ENCODE results near the gene OARD1. TPM values are rescaled to one million over a fixed set of nuclear protein-coding genes. Genes with fewer than 3 reads are reported as not detected.
"Not testable (repeated sequence)": the region's sequence is repeated elsewhere in the genome, so short reads cannot be mapped to it uniquely, and the experiment has no call there.

The OARD1 gene
- total and polyA plus RNA-seq, 2 experiments from 2014 or later, result 4.5 to 18.6 TPM

- Histone ChIP-seq H3F3A (ENCODE audit: insufficient read depth) (no peaks in the 10 kb centered on the region), H4K20me1 (ENCODE audit: insufficient read depth) (no peaks in the 10 kb centered on the region), H3K9me2 (ENCODE audit: insufficient read depth) (no peaks in the 10 kb centered on the region), H3K79me2 (ENCODE audit: insufficient read depth) (no peaks in the 10 kb centered on the region), H3K9ac (peak overlapping the region; percentile 7; the same call in 1 of the 2 replicates), H2AFZ (no peak overlapping the region), H3K36me3 (ENCODE audit: low read depth) (no peaks in the 10 kb centered on the region), H3K4me2 (ENCODE audit: unreplicated experiment) (no peak overlapping the region), H3K9me3 (ENCODE audit: low read depth) (no peaks in the 10 kb centered on the region), H3K27ac (no peak overlapping the region), H3K4me1 (ENCODE audit: insufficient read depth) (peaks cover 12% of the 10 kb centered on the region), H3K27me3 (replicated peaks; ENCODE audit: insufficient read depth) (no peaks in the 10 kb centered on the region), H3K4me3 (no peak overlapping the region)
- in situ Hi-C loops (cut with MboI), result loop anchor here (5.0 kb wide), 1 partner anchor 125 kb away; no protein-coding TSS in a partner anchor
- DNase-seq, result peak; percentile 18
- TF ChIP-seq EZH2phosphoT487 (IDR thresholded peaks at IDR 0.05; ENCODE audit: insufficient read depth, low read depth) (no peak), EZH2 (IDR thresholded peaks at IDR 0.05; ENCODE audit: insufficient read depth, poor library complexity, severe bottlenecking) (no peak)
These were observed 49.9 kb downstream of the OARD1 start for GRCh38 chr6:41022294-41022693.

GRCh38 chr6:41021832-41022231 is 50.3 kb downstream of the OARD1 start:
- in situ Hi-C loops (cut with MboI), result loop anchor here (5.0 kb wide), 1 partner anchor 125 kb away; no protein-coding TSS in a partner anchor
- DNase-seq, result peak; percentile 65
- Histone ChIP-seq H3K36me3 (ENCODE audit: low read depth) (no peaks in the 10 kb centered on the region), H3K4me1 (ENCODE audit: insufficient read depth) (peaks cover 12% of the 10 kb centered on the region), H2AFZ (no peak overlapping the region), H4K20me1 (ENCODE audit: insufficient read depth) (no peaks in the 10 kb centered on the region), H3K27me3 (replicated peaks; ENCODE audit: insufficient read depth) (no peaks in the 10 kb centered on the region), H3K4me3 (no peak overlapping the region), H3K4me2 (ENCODE audit: unreplicated experiment) (no peak overlapping the region), H3K9me3 (ENCODE audit: low read depth) (no peaks in the 10 kb centered on the region), H3K9ac (peak overlapping the region; percentile 7; the same call in 1 of the 2 replicates), H3K79me2 (ENCODE audit: insufficient read depth) (no peaks in the 10 kb centered on the region), H3F3A (ENCODE audit: insufficient read depth) (no peaks in the 10 kb centered on the region), H3K27ac (no peak overlapping the region), H3K9me2 (ENCODE audit: insufficient read depth) (no peaks in the 10 kb centered on the region)
- 69 to 79% methylated on average over 3 of the region's 3 CpGs for WGBS, 2 experiments (ENCODE audit: low coverage in 1 of 2, low lambda C conversion rate in 2 of 2, missing lambda C conversion rate in 2 of 2)
- TF ChIP-seq EZH2 (IDR thresholded peaks at IDR 0.05; ENCODE audit: insufficient read depth, poor library complexity, severe bottlenecking) (no peak), EZH2phosphoT487 (IDR thresholded peaks at IDR 0.05; ENCODE audit: insufficient read depth, low read depth) (no peak)

GRCh38 chr6:41017663-41018062 is 54.5 kb downstream of the OARD1 start:
- no peak for DNase-seq
- Histone ChIP-seq H3K79me2 (ENCODE audit: insufficient read depth) (no peaks in the 10 kb centered on the region), H2AFZ (no peak overlapping the region), H3K36me3 (ENCODE audit: low read depth) (no peaks in the 10 kb centered on the region), H3K27ac (no peak overlapping the region), H3K27me3 (replicated peaks; ENCODE audit: insufficient read depth) (no peaks in the 10 kb centered on the region), H3K4me1 (ENCODE audit: insufficient read depth) (peaks cover 12% of the 10 kb centered on the region), H3K4me2 (ENCODE audit: unreplicated experiment) (no peak overlapping the region), H3K4me3 (no peak overlapping the region), H3K9me2 (ENCODE audit: insufficient read depth) (no peaks in the 10 kb centered on the region), H3F3A (ENCODE audit: insufficient read depth) (no peaks in the 10 kb centered on the region), H3K9ac (no peak overlapping the region), H3K9me3 (ENCODE audit: low read depth) (no peaks in the 10 kb centered on the region), H4K20me1 (ENCODE audit: insufficient read depth) (no peaks in the 10 kb centered on the region)
- in situ Hi-C loops (cut with MboI), result no loop called here
- TF ChIP-seq EZH2 (IDR thresholded peaks at IDR 0.05; ENCODE audit: insufficient read depth, poor library complexity, severe bottlenecking) (no peak), EZH2phosphoT487 (IDR thresholded peaks at IDR 0.05; ENCODE audit: insufficient read depth, low read depth) (no peak)
- 78% methylated on average over 1 of the region's 1 CpG; no CpG with 5 or more reads in 1 of the 2 experiments for WGBS, 2 experiments (ENCODE audit: low coverage in 1 of 2, low lambda C conversion rate in 2 of 2, missing lambda C conversion rate in 2 of 2)

- H3K9me2 ChIP-seq (ENCODE audit: insufficient read depth); H3K4me2 ChIP-seq (ENCODE audit: unreplicated experiment); H3K27me3 ChIP-seq (replicated peaks; ENCODE audit: insufficient read depth); DNase-seq; H3K27ac ChIP-seq; H3K4me1 ChIP-seq (ENCODE audit: insufficient read depth); H3K36me3 ChIP-seq (ENCODE audit: low read depth); in situ Hi-C loops (cut with MboI); H3K9me3 ChIP-seq (ENCODE audit: low read depth); H2AFZ ChIP-seq; H3F3A ChIP-seq (ENCODE audit: insufficient read depth); H3K79me2 ChIP-seq (ENCODE audit: insufficient read depth); H3K4me3 ChIP-seq; H4K20me1 ChIP-seq (ENCODE audit: insufficient read depth); H3K9ac ChIP-seq: not testable (repeated sequence)
- WGBS, 2 experiments (ENCODE audit: low coverage in 1 of 2, low lambda C conversion rate in 2 of 2, missing lambda C conversion rate in 2 of 2), result 71 to 78% methylated on average over 5 of the region's 5 CpGs
These were observed 56.3 kb downstream of the OARD1 start for GRCh38 chr6:41015860-41016259.

GRCh38 chr6:41014780-41015179 is 57.4 kb downstream of the OARD1 start:
- H3K9me2 ChIP-seq (ENCODE audit: insufficient read depth), result no peaks in the 10 kb centered on the region
- no peak overlapping the region for H2AFZ ChIP-seq
- H3F3A ChIP-seq (ENCODE audit: insufficient read depth), result no peaks in the 10 kb centered on the region
- 81 to 88% methylated on average over 4 of the region's 4 CpGs for WGBS, 2 experiments (ENCODE audit: low coverage in 1 of 2, low lambda C conversion rate in 2 of 2, missing lambda C conversion rate in 2 of 2)
- DNase-seq, result no peak
- H3K79me2 ChIP-seq (ENCODE audit: insufficient read depth), result no peaks in the 10 kb centered on the region
- H3K27ac ChIP-seq, result no peak overlapping the region
- no peaks in the 10 kb centered on the region for H4K20me1 ChIP-seq (ENCODE audit: insufficient read depth)
- no peaks in the 10 kb centered on the region for H3K4me1 ChIP-seq (ENCODE audit: insufficient read depth)
- no peaks in the 10 kb centered on the region for H3K36me3 ChIP-seq (ENCODE audit: low read depth)
- no peaks in the 10 kb centered on the region for H3K9me3 ChIP-seq (ENCODE audit: low read depth)
- in situ Hi-C loops (cut with MboI), result no loop called here
- no peak overlapping the region for H3K4me3 ChIP-seq
- no peak overlapping the region for H3K9ac ChIP-seq
- H3K4me2 ChIP-seq (ENCODE audit: unreplicated experiment), result no peak overlapping the region
- no peaks in the 10 kb centered on the region for H3K27me3 ChIP-seq (replicated peaks; ENCODE audit: insufficient read depth)
- TF ChIP-seq EZH2phosphoT487 (IDR thresholded peaks at IDR 0.05; ENCODE audit: insufficient read depth, low read depth) (no peak), EZH2 (IDR thresholded peaks at IDR 0.05; ENCODE audit: insufficient read depth, poor library complexity, severe bottlenecking) (no peak)

Other genes starting within 250 kb of the OARD1 start
- not detected in 2 replicates for gene UNC5CL, start 33.1 kb downstream of the OARD1 start, total RNA-seq (2014; rRNA removed; shearing (Covaris generic))
- not detected in 2 replicates for gene UNC5CL, start 33.1 kb downstream of the OARD1 start, polyA plus RNA-seq (2016; fragmentation: Nextera tagmentation; extraction: Ambion mirVana)
- not detected in 2 replicates for gene TSPO2, start 29.9 kb downstream of the OARD1 start, total RNA-seq (2014; rRNA removed; shearing (Covaris generic))
- not detected in 2 replicates for gene TSPO2, start 29.9 kb downstream of the OARD1 start, polyA plus RNA-seq (2016; fragmentation: Nextera tagmentation; extraction: Ambion mirVana)
- gene APOBEC2, start 19.2 kb downstream of the OARD1 start, total RNA-seq (2014; rRNA removed; shearing (Covaris generic)), result not detected in 2 replicates
- not detected in 2 replicates for gene APOBEC2, start 19.2 kb downstream of the OARD1 start, polyA plus RNA-seq (2016; fragmentation: Nextera tagmentation; extraction: Ambion mirVana)
- 8.8 and 9.5 TPM in 2 replicates for gene NFYA, start 618 bp upstream of the OARD1 start, total RNA-seq (2014; rRNA removed; shearing (Covaris generic))
- 9.4 and 9.8 TPM in 2 replicates for gene NFYA, start 618 bp upstream of the OARD1 start, polyA plus RNA-seq (2016; fragmentation: Nextera tagmentation; extraction: Ambion mirVana)
- not detected in 2 replicates for gene TREML1, start 82.0 kb upstream of the OARD1 start, total RNA-seq (2014; rRNA removed; shearing (Covaris generic))
- gene TREML1, start 82.0 kb upstream of the OARD1 start, polyA plus RNA-seq (2016; fragmentation: Nextera tagmentation; extraction: Ambion mirVana), result not detected in 2 replicates
- not detected in 2 replicates for gene TREM2, start 90.8 kb upstream of the OARD1 start, total RNA-seq (2014; rRNA removed; shearing (Covaris generic))
- not detected in 2 replicates for gene TREM2, start 90.8 kb upstream of the OARD1 start, polyA plus RNA-seq (2016; fragmentation: Nextera tagmentation; extraction: Ambion mirVana)
- not detected in 2 replicates for gene TREML2, start 128.8 kb upstream of the OARD1 start, total RNA-seq (2014; rRNA removed; shearing (Covaris generic))
- not detected in 2 replicates for gene TREML2, start 128.8 kb upstream of the OARD1 start, polyA plus RNA-seq (2016; fragmentation: Nextera tagmentation; extraction: Ambion mirVana)
- gene TREML4, start 156.0 kb upstream of the OARD1 start, total RNA-seq (2014; rRNA removed; shearing (Covaris generic)), result not detected in 2 replicates
- gene TREML4, start 156.0 kb upstream of the OARD1 start, polyA plus RNA-seq (2016; fragmentation: Nextera tagmentation; extraction: Ambion mirVana), result not detected in 2 replicates
- not detected in 2 replicates for gene TREM1, start 214.3 kb upstream of the OARD1 start, total RNA-seq (2014; rRNA removed; shearing (Covaris generic))
- gene TREM1, start 214.3 kb upstream of the OARD1 start, polyA plus RNA-seq (2016; fragmentation: Nextera tagmentation; extraction: Ambion mirVana), result not detected in 2 replicates

Data from GM23248 (cell line).